Lower leg skin (tissue), 3 donors: ENCODE results near the gene RNF7.

Source experiments
- POLR2A ChIP-seq, 2 donors: fragments of 450-650 bp; IDR thresholded peaks; one replicate each; pipeline ENCODE4 v1.6.1; 2016 to 2017; ENCODE audit warnings: antibody characterized with exemption in 2 of 2, mild to moderate bottlenecking in 1 of 2, moderate library complexity in 1 of 2
- TF ChIP-seq, protein P1 (sequence below), 3 donors: fragments of 450-650 bp; IDR thresholded peaks; one replicate each; pipeline ENCODE4 v1.5.1; 2016; ENCODE audit warnings: antibody characterized with exemption in 3 of 3, mild to moderate bottlenecking in 3 of 3, moderate library complexity in 2 of 3

DNA sequence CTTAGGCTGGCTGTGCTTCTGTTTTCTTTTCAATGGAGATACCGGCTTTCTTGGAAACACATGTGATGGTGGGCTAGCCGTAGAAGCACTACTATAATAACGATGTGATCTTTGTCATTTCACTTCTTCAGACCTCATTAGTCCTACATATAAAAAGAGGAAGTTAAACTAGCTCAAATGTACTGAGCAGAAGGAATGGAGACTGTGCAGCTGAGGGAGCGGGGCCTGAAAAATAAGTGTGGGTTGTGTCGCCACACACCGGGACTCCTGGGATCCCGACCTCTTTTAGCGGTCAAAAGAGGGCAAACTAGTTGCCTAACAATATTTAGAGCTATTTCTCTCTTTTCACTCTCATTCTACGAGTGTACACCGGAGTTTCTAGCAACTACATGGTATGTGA lies 1.0 kb upstream of the RNF7 start:
- TF ChIP-seq, protein P1, sequence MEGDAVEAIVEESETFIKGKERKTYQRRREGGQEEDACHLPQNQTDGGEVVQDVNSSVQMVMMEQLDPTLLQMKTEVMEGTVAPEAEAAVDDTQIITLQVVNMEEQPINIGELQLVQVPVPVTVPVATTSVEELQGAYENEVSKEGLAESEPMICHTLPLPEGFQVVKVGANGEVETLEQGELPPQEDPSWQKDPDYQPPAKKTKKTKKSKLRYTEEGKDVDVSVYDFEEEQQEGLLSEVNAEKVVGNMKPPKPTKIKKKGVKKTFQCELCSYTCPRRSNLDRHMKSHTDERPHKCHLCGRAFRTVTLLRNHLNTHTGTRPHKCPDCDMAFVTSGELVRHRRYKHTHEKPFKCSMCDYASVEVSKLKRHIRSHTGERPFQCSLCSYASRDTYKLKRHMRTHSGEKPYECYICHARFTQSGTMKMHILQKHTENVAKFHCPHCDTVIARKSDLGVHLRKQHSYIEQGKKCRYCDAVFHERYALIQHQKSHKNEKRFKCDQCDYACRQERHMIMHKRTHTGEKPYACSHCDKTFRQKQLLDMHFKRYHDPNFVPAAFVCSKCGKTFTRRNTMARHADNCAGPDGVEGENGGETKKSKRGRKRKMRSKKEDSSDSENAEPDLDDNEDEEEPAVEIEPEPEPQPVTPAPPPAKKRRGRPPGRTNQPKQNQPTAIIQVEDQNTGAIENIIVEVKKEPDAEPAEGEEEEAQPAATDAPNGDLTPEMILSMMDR (IDR thresholded peaks at IDR 0.05) = no peak
- TF ChIP-seq POLR2A (IDR thresholded peaks at IDR 0.05) = no peak
